ACHN (cell line): ENCODE data around the gene AKR1A1.
"Not testable (repeated sequence)": the region's sequence is repeated elsewhere in the genome, so short reads cannot be mapped to it uniquely, and the experiment has no call there.

ENCODE experiments used
- DNase-seq: peaks from one replicate; pipeline ENCODE4 v3.0.0-alpha.2; 2015
- in situ Hi-C: cut with HindIII; loops from 2 replicates; pipeline ENCODE4 v1.10.0; 2017; ENCODE audit warnings: low sequenced_read_pairs, low pct_ligation_motif_present, low pct_unique_long_range_greater_than_20kb

The AKR1A1 gene

DNA sequence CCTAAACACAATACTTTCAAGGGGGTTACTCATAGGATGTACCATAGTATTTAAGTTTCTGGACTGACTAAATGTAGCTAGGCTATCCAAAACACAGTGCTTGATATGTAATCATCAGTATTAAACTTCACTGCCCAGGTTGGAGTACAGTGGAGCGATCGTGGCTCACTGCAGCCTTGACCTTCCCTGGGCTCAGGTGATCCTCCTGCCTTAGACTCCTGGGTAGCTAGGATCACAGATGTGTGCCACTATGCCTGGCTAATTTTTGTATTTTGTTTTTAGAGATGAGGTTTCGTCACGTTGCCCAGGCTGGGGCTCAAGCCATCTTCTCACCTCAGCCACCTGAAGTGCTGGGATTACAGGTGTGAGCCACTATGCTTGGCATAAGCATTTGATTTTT lies 43.8 kb downstream of the AKR1A1 start:
- in situ Hi-C loops, result no loop called here
- DNase-seq, result no peak

DNA sequence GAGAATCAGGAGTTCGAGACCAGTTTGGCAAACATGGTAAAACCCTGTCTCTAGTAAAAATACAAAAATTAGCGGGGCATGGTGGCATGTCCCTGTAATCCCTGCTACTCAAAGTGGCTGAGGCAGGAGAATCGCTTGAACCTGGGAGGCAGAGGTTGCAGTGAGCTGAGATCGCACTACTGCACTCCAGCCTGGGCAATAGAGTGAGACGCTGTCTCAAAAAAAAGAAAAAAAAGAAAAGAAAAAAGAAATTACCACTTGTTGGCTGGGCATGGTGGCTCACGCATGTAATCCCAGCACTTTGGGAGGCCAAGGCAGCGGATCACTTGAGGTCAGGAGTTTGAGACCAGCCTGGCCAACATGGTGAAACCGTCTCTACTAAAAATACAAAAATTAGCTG lies 46.1 kb downstream of the AKR1A1 start:
- in situ Hi-C loops, DNase-seq: not testable (repeated sequence)

DNA sequence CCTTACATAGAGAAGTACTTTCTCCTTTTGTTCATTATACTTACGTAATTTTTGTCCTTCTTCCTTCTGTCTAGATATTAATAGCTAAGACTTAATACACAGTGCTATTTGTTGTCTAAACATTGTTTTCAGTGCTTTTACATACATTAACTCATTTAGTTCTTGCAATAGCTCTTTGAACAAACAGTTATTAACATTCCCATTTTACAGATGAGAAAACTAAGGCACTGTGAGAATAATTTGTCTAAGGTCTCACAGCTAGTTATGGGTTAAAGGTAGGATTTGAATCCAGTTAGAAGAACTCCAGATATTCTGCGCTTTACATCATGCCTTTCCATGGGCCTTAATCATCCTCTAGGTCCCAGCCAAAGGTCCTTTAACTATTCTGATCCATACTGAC lies 53.6 kb downstream of the AKR1A1 start:
- in situ Hi-C loops, result no loop called here

DNA sequence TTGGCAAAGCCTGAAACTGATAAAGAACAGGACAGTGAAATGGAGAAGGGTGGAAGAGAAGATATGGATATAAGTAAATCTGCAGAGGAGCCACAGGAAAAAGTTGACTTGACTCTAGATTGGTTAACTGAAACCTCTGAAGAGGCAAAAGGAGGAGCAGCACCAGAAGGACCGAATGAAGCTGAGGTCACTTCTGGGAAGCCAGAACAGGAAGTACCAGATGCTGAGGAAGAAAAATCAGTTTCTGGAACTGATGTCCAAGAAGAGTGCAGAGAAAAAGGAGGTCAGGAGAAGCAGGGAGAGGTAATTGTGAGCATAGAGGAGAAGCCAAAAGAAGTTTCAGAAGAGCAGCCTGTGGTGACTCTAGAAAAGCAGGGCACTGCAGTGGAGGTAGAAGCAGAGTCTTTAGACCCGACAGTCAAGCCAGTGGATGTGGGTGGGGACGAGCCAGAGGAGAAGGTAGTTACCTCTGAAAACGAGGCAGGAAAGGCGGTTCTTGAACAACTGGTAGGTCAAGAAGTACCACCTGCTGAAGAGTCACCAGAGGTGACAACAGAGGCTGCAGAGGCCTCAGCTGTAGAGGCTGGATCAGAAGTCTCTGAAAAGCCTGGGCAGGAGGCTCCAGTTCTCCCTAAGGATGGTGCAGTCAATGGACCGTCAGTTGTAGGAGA lies 56.9 kb downstream of the AKR1A1 start:
- in situ Hi-C loops, result no loop called here
- DNase-seq, result no peak

More for the DNA sequence above, 53.6 kb downstream of the AKR1A1 start:
- DNase-seq, result no peak

DNA sequence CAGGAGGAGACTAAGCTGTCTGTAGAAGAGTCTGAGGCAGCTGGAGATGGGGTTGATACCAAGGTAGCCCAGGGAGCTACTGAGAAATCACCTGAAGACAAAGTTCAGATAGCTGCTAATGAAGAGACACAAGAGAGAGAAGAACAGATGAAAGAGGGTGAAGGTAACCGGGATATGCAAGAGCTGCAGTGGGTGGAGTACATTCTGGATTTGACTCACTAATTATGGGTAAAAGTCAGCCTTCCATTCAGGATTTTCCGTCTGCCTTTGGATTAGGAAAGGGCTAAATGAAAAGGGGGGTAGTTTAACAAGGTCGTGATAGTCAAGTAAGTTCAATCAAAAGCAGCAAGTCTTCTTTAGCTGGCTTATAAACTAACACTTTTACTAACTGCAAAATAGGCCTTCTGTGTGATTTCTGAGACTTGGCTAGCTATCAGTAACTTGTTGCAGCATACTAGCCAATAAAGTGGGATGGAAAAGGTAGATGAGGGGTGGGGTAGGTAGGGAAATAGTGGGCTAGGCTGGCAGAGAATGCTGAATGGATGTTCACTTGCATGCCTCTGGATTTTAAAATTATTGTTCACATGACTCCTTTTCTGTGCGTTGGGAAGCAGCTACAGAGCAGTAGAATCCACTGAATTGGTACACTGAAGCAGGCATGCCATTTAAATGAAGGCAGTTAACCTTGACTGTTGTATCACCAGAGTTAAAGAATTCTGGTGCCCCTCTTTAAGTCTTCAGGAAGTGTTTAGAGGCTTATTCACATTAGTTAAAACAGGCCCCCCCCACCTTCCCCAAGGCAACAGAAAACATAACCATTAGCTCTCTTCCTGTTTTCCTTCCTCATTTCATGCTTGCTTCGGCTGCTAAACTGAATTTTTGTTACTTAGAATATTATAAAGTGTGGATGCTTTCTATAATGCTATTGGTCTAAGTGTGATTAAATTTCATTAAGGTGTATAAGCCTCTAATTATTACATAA lies 57.8 kb downstream of the AKR1A1 start:
- in situ Hi-C loops, result no loop called here
- no peak for DNase-seq

DNA sequence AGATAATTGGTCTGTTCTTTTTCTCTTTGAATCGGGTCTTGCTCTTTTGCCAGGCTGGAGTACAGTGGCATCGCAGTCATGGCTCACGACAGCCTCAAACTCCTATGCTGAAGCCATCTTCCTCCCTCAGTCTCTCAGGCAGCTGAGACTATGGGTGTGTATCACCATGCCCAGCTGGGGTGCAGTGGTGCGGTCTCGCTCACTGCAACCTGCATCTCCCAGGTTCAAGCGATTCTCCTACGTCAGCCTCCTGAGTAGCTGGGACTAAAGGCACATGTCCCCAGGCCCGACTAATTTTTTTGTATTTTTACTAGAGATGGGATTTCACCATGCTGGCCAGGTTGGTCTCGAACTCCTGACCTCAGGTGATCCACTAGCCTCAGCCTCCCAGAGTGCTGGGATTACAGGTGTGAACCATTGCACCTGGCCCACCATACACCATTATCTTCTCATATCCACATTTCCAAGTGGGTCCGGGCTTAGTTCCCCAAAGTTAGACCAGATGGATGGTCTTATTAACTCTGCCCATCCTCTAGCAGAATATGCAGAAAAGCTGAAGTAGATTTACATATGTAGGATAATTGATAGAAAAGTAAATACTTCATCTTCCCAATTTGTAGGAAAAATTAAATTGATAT lies 60.1 kb downstream of the AKR1A1 start:
- DNase-seq, result no peak
- in situ Hi-C loops, result no loop called here

DNA sequence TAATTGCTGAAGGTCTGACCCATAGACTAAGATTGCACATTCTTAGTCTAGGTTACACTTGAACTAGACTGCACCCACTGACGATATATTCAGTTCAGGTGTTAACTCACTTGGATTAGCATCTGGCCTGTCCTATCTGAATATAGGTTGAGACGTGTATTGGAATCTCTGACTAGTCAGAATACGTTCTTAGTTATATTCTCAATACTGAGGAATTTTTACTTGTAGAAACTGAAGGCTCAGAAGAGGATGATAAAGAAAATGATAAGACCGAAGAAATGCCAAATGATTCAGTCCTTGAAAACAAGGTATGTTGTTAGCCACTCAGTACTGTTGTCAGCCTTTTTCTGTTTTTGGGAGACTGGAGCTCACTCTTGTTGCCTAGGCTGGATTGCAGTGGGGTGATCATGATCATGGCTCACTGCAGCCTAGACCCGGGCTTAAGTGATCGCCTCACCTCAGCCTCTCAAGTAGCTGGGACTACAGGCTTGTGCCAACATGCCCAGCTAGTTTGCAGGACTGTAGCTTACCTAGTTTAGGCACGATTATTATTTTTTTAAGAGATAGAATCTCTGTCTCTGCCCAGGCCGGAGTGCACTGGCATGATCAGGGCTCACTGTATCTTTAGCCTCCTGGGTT lies 62.4 kb downstream of the AKR1A1 start:
- no peak for DNase-seq
- in situ Hi-C loops, result no loop called here

DNA sequence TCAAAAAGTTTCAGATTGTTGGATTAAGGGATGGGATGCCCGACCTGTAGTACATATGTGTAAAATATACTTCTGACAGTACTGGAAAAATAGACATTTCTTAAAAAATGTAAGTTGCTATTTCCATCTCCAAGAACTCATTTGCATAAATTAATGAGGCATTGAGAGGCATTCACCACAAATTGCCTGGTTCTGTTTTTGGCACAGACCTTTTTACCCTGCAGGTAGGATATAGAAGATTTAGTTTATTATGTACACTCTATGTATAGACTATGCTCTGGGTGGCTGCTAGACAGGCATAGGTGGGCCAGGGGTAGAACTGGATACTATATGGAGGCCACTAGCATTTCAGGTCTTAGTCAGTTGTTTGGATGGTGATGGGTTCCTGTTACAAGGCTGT lies 65.3 kb downstream of the AKR1A1 start:
- in situ Hi-C loops, result no loop called here
- no peak for DNase-seq

DNA sequence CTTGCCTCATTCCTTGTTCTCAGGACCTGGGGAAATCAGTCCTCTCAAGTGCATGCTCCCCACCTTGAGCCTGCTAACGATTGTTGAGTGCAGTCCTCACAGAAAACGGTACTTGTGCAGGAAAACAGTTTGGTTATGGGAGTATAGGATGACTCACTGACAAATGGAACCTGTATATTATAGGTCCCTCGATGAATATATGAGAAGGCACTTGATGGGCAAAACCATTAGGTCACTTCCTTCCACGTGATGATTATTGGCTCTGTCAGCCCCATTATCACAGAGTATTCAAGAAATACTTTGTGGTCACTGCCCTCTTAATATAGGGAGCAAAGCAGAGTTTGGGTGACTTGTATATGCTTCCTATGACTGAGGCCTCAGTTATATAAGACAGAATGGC lies 67.0 kb downstream of the AKR1A1 start:
- in situ Hi-C loops, result no loop called here
- no peak for DNase-seq

DNA sequence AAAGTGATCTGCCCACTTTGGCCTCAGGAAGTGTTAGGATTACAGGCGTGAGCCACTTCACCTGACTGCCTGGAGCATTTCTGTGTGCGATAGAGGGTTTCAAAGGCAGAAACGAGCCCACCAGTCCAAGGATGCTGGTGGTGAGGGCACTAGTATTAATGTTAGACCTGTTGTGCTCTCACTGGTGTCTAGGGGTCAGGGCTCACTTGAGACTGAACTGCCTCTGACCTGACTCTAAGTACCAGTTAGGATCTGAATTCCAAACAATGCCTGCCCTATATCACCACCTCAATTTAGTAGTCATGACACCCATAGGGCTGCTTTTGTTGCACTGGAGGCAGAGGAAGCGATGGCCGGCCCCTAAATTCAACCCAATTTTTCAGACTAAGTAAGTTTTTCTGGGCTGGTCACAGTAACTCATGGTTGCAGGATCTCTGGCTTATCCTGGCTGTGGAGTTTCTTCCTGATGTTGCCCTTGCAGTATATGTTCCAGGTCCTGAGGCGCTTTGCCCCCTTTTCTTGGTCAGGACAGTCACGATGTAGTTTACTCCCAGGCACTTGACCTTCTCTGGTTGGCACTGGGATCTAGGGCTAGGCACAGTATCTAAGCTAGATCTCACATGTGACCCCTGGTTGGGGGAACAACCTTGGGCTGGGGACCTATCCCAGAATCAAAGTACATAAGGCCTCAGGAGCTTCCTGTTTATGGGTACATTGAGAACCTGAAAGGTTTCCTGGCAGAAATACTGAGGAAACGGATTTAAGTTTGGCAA lies 68.7 kb downstream of the AKR1A1 start:
- in situ Hi-C loops, result no loop called here
- DNase-seq, result no peak
